PC-3 (cell line): ENCODE measurements around the gene FBXO11. TPM values are rescaled to one million over a fixed set of nuclear protein-coding genes. Genes with fewer than 3 reads are reported as not detected.

ENCODE experiments used
- ATAC-seq: fragments of 200-7000 bp; cut with Tn5 transposase; 2 replicates; pipeline ENCODE4 v1.9.1; 2020; ENCODE audit warnings: mild to moderate bottlenecking, moderate library complexity
- BruUV-seq: library from RNA; stranded (reverse); fragments of 400-500 nt; replicated peaks from 2 replicates; lab custom pipeline; 2021; lab: Mats Ljungman, UMichigan
- CTCF ChIA-PET: fragments of 300-600 bp; sonication (Branson Sonifier 250); formaldehyde crosslinking; loops from one replicate; lab custom pipeline; 2022; ENCODE audit warnings: antibody characterized with exemption; lab: Charles Lee
- POLR2A ChIA-PET: fragments of 300-600 bp; sonication (Branson Sonifier 250); formaldehyde crosslinking; loops from one replicate; lab custom pipeline; 2022; ENCODE audit warnings: antibody characterized with exemption; ENCODE audit not compliant: unreplicated experiment; lab: Charles Lee
- DNase-seq: peaks from one replicate; pipeline ENCODE4 v3.0.0-alpha.2; 2015
- H2AFZ ChIP-seq: fragments of 300-600 bp; sonication (generic); 2 replicates; pipeline ENCODE4 v1.6.0; 2016; ENCODE audit warnings: antibody characterized with exemption, low read length
- H3F3A ChIP-seq: fragments of 300-600 bp; sonication (generic); one replicate; pipeline ENCODE4 v1.6.0; 2017; ENCODE audit warnings: antibody characterized with exemption, low read length, control low read depth, mild to moderate bottlenecking; ENCODE audit not compliant: unreplicated experiment
- H3K27ac ChIP-seq: fragments of 300-600 bp; sonication (generic); 2 replicates; pipeline ENCODE4 v1.5.1; 2016; ENCODE audit warnings: mild to moderate bottlenecking, low read length
- H3K27me3 ChIP-seq: fragments of 300-600 bp; sonication (generic); 2 replicates; pipeline ENCODE4 v1.6.1; 2016; ENCODE audit warnings: low read length, mixed read lengths
- H3K36me3 ChIP-seq: fragments of 300-600 bp; sonication (generic); 2 replicates; pipeline ENCODE4 v1.6.1; 2016; ENCODE audit warnings: low read depth, mixed run types, low read length, mixed read lengths
- H3K4me1 ChIP-seq: fragments of 300-600 bp; sonication (generic); 2 replicates; pipeline ENCODE4 v1.5.1; 2016; ENCODE audit warnings: low read length; ENCODE audit not compliant: insufficient read depth
- H3K4me2 ChIP-seq: fragments of 300-600 bp; sonication (generic); 2 replicates; pipeline ENCODE4 v1.6.0; 2016; ENCODE audit warnings: low read length
- H3K4me3 ChIP-seq: fragments of 300-600 bp; sonication (generic); 2 replicates; pipeline ENCODE4 v1.5.1; 2016; ENCODE audit warnings: mild to moderate bottlenecking, low read length, mixed read lengths
- H3K79me2 ChIP-seq: fragments of 300-600 bp; sonication (generic); 2 replicates; pipeline ENCODE4 v1.6.1; 2017; ENCODE audit warnings: low read length, mixed read lengths
- H3K9ac ChIP-seq: fragments of 300-600 bp; sonication (generic); 2 replicates; pipeline ENCODE4 v1.6.0; 2016; ENCODE audit warnings: mild to moderate bottlenecking, low read length
- H3K9me2 ChIP-seq: fragments of 300-600 bp; sonication (generic); replicated peaks from 2 replicates; pipeline ENCODE4 v1.6.1; 2016; ENCODE audit warnings: mixed run types, low read length, mixed read lengths
- H3K9me3 ChIP-seq: fragments of 300-600 bp; sonication (generic); 2 replicates; pipeline ENCODE4 v1.6.1; 2016; ENCODE audit warnings: low read length, mixed read lengths
- H4K20me1 ChIP-seq: fragments of 300-600 bp; sonication (generic); 2 replicates; pipeline ENCODE4 v1.6.1; 2016; ENCODE audit warnings: low read length, mixed read lengths
- EZH2 ChIP-seq: fragments of 300-600 bp; sonication (generic); IDR thresholded peaks from one replicate; pipeline ENCODE4 v1.6.1; 2017; ENCODE audit warnings: antibody characterized with exemption, mild to moderate bottlenecking, low read length; ENCODE audit not compliant: unreplicated experiment
- EZH2phosphoT487 ChIP-seq: fragments of 300-600 bp; sonication (generic); IDR thresholded peaks from 2 replicates; pipeline ENCODE4 v1.6.1; 2018; ENCODE audit warnings: mild to moderate bottlenecking, antibody characterized with exemption, low read length, borderline replicate concordance
- intact Hi-C: fragments of 100-400 bp; cut with micrococcal nuclease; formaldehyde crosslinking; loops from 2 replicates; pipeline ENCODE4 v1.9.0; 2023
- total RNA-seq: library from RNA; depleted of rRNA; stranded (reverse); fragments of >200 nt; gene quantifications from 2 replicates; pipeline ENCODE4 v1.2.3, GENCODE V29; 2014
- TF ChIP-seq, protein P1 (sequence below): fragments of 300-600 bp; sonication (generic); conservative IDR thresholded peaks from 2 replicates; pipeline ENCODE4 v1.5.1; 2017; ENCODE audit warnings: antibody characterized with exemption, low read depth, mild to moderate bottlenecking, low read length

The FBXO11 gene
- total RNA-seq, 1 experiment from 2014 or later, result 34.8 TPM

DNA sequence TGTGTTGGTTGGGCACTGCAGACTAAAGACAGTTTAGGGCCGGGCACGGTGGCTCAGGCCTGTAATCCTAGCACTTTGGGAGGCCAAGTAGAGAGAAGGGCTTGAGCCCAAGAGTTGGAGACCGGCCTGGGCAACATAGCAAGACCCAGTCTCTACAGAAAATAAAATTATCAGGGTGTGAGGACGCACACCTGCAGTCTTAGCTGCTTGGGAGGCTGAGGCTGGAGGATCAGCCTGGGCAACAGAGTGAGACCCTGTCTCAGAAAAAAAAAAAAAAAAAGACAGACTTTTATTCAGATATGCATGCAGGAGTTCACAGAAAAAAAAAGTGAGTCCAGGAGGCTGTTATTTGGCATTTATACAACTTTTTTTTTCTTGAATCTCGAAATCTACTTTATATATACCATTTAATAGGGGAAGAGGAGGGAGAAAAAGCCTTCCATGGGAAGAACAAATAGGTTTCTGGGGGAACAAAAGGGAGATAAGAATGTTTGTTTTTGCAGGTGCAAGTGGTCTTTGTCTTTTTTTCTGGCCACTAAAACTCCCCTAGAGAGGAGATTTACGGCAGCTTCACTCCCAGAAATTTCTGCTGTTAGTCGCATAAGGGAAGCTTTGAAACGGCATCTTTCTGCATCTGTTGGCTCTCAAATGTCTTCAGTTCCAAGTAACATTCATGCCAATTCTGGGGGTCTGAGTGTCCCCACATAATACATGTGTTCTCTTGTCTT lies 127.4 kb downstream of the FBXO11 start:
- Histone ChIP-seq H3K9me2 (no peaks in the 10 kb centered on the region), H3K27ac (no peak overlapping the region), H3F3A (no peaks in the 10 kb centered on the region), H3K9me3 (no peaks in the 10 kb centered on the region), H4K20me1 (no peaks in the 10 kb centered on the region), H3K4me3 (no peak overlapping the region), H2AFZ (no peak overlapping the region), H3K9ac (no peak overlapping the region), H3K4me2 (no peak overlapping the region), H3K27me3 (no peaks in the 10 kb centered on the region), H3K4me1 (peaks cover 7% of the 10 kb centered on the region), H3K79me2 (peaks cover 7% of the 10 kb centered on the region), H3K36me3 (no peaks in the 10 kb centered on the region)
- no TSS peak for BruUV-seq
- ATAC-seq (no peak), DNase-seq (no peak)
- POLR2A ChIA-PET, result no interaction called here
- no peak for TF ChIP-seq EZH2phosphoT487
- no peak for TF ChIP-seq EZH2
- TF ChIP-seq, protein P1, sequence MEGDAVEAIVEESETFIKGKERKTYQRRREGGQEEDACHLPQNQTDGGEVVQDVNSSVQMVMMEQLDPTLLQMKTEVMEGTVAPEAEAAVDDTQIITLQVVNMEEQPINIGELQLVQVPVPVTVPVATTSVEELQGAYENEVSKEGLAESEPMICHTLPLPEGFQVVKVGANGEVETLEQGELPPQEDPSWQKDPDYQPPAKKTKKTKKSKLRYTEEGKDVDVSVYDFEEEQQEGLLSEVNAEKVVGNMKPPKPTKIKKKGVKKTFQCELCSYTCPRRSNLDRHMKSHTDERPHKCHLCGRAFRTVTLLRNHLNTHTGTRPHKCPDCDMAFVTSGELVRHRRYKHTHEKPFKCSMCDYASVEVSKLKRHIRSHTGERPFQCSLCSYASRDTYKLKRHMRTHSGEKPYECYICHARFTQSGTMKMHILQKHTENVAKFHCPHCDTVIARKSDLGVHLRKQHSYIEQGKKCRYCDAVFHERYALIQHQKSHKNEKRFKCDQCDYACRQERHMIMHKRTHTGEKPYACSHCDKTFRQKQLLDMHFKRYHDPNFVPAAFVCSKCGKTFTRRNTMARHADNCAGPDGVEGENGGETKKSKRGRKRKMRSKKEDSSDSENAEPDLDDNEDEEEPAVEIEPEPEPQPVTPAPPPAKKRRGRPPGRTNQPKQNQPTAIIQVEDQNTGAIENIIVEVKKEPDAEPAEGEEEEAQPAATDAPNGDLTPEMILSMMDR, result no peak
- intact Hi-C loops, result no loop called here
- CTCF ChIA-PET, result no interaction called here

DNA sequence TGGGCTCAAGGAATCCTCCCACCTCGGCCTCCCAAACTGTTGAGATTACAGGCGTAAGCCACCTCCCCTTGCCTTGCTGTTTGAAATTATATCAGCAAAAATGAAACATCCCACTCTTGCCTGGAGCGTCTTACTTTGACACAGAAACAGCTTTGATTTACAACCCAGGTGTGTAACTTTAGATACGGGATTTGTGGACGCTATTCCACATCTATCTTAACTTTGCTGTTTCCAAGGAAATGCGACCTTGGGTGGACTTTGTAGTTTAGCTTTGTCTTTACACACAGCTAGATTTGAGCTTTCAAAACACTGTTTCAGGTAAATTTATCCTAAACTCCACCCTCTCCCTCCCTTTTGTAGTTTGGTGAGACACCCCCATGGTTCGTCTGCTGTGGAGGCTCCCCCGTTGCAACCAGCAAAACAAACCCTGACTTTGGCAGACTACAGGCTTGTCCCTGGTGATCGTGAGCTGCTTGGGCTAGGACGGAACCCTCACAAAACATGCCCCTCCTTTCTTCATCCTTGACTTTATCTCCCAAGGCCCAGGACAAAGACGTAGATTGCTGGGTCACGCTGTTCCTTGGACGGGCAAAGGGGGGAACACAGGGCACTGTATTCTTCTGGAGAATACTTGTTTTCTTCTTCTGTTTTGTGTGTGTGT lies 128.9 kb downstream of the FBXO11 start:
- no peaks in the 10 kb centered on the region for H3K27me3 ChIP-seq
- H3K9me2 ChIP-seq, result no peaks in the 10 kb centered on the region
- H4K20me1 ChIP-seq, result no peaks in the 10 kb centered on the region
- ChIA-PET CTCF (no interaction called here), POLR2A (no interaction called here)
- H3K9ac ChIP-seq, result no peak overlapping the region
- no peaks in the 10 kb centered on the region for H3K79me2 ChIP-seq
- no TSS peak for BruUV-seq
- no peak overlapping the region for H3K27ac ChIP-seq
- H3K4me2 ChIP-seq, result no peak overlapping the region
- no peaks in the 10 kb centered on the region for H3K36me3 ChIP-seq
- peaks cover 7% of the 10 kb centered on the region for H3K4me1 ChIP-seq
- no peaks in the 10 kb centered on the region for H3F3A ChIP-seq
- no peak overlapping the region for H3K4me3 ChIP-seq
- TF ChIP-seq, protein P1, result no peak
- TF ChIP-seq EZH2, result no peak
- TF ChIP-seq EZH2phosphoT487, result no peak
- ATAC-seq (no peak), DNase-seq (no peak)
- intact Hi-C loops, result no loop called here
- H3K9me3 ChIP-seq, result no peaks in the 10 kb centered on the region
- no peak overlapping the region for H2AFZ ChIP-seq

DNA sequence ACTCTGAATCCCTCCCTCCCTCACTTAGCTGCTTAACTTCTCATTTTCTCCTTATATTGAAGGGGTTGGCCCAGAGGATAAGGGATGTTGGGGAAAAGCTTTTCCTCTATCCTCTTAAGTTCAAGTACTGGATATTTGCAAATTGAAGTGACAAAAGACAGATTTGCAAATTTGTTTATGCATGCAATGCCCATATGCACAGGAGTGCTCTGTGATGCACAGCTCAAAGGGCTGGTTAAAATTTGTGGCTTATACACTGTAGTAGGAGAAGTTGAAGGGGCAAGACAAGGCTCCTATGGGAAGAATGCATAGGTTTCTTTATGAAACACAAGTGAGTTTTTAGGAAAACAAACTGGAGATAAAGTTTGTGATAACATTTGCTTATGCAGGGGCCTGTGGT lies 131.7 kb downstream of the FBXO11 start:
- H4K20me1 ChIP-seq, result no peaks in the 10 kb centered on the region
- DNase-seq (no peak), ATAC-seq (no peak)
- TF ChIP-seq EZH2phosphoT487 (no peak), EZH2 (no peak)
- TF ChIP-seq, protein P1, result no peak
- H2AFZ ChIP-seq, result no peak overlapping the region
- ChIA-PET CTCF (no interaction called here), POLR2A (no interaction called here)
- H3F3A ChIP-seq, result no peaks in the 10 kb centered on the region
- H3K9me3 ChIP-seq, result no peaks in the 10 kb centered on the region
- H3K9ac ChIP-seq, result no peak overlapping the region
- no peaks in the 10 kb centered on the region for H3K27me3 ChIP-seq
- no peaks in the 10 kb centered on the region for H3K36me3 ChIP-seq
- no peaks in the 10 kb centered on the region for H3K79me2 ChIP-seq
- H3K9me2 ChIP-seq, result no peaks in the 10 kb centered on the region
- H3K4me2 ChIP-seq, result no peak overlapping the region
- no TSS peak for BruUV-seq
- intact Hi-C loops, result no loop called here
- H3K4me1 ChIP-seq, result no peaks in the 10 kb centered on the region
- H3K4me3 ChIP-seq, result no peak overlapping the region
- no peak overlapping the region for H3K27ac ChIP-seq
